HCT116 (cell line): ENCODE measurements around the gene RRAGD. TPM values are rescaled to one million over a fixed set of nuclear protein-coding genes. Genes with fewer than 3 reads are reported as not detected.

Source experiments
- ATAC-seq: fragments of 200-7000 bp; cut with Tn5 transposase; 2 replicates; pipeline ENCODE4 v1.9.1; 2020; ENCODE audit warnings: mild to moderate bottlenecking, moderate library complexity
- BruUV-seq: library from RNA; stranded (reverse); fragments of 400-500 nt; replicated peaks from 2 replicates; lab custom pipeline; 2021; lab: Mats Ljungman, UMichigan
- CTCF ChIA-PET: fragments of 300-600 bp; sonication (Branson Sonifier 250); formaldehyde crosslinking; loops from one replicate; lab custom pipeline; 2021; ENCODE audit warnings: antibody characterized with exemption; lab: Charles Lee
- POLR2A ChIA-PET: fragments of 300-600, 350-600 bp; sonication (Branson Sonifier 250); formaldehyde crosslinking; loops from one replicate; lab custom pipeline; 2021; ENCODE audit warnings: antibody characterized with exemption; lab: Charles Lee
- RAD21 ChIA-PET, 2 experiments: fragments of 300-600 bp; sonication (Branson Sonifier 250); formaldehyde crosslinking; loops; one replicate each; lab custom pipeline; 2023; ENCODE audit warnings: low total read pairs in 2 of 2; ENCODE audit not compliant: uncharacterized antibody in 2 of 2, unreplicated experiment in 2 of 2, low non-redundant PET in 1 of 2; lab: Charles Lee
- DNase-seq: peaks from one replicate; pipeline ENCODE4 v3.0.0-alpha.2; 2010; ENCODE audit warnings: low read depth, low spot score
- H2AFZ ChIP-seq: fragments of 200-600 bp; shearing (Covaris generic), sonication (generic); 2 replicates; pipeline ENCODE4 v1.6.1; 2017; ENCODE audit warnings: low read depth, mixed run types, mixed read lengths, antibody characterized with exemption, low read length; ENCODE audit not compliant: poor library complexity, severe bottlenecking
- H3K27ac ChIP-seq: 2 replicates; pipeline ENCODE4 v1.5.1; 2012; ENCODE audit warnings: low read depth, low read length
- H3K27me3 ChIP-seq: fragments of 200-600 bp; sonication (generic); 2 replicates; pipeline ENCODE4 v1.6.1; 2016; ENCODE audit warnings: mixed run types, low read length, mixed read lengths; ENCODE audit not compliant: insufficient read depth
- H3K36me3 ChIP-seq, 2 experiments: fragments of 200-500 bp in 1 of 2; fragments of 200-600 bp in 1 of 2; sonication (Bioruptor generic) in 1 of 2; sonication (generic) in 1 of 2; 2 replicates each; pipeline versions ENCODE4 v1.5.1 to v1.6.1; 2014 to 2016; ENCODE audit warnings: low read length in 2 of 2, inconsistent platforms in 1 of 2, mixed read lengths in 1 of 2, mixed run types in 1 of 2; ENCODE audit not compliant: insufficient read depth in 2 of 2, control insufficient read depth in 1 of 2
- H3K4me1 ChIP-seq, 2 experiments: fragments of 200-600 bp in 1 of 2; sonication (generic) in 1 of 2; 2 replicates each; pipeline versions ENCODE4 v1.5.1 to v1.6.1; 2012 to 2017; ENCODE audit warnings: low read length in 2 of 2, inconsistent platforms in 1 of 2, mild to moderate bottlenecking in 1 of 2, mixed read lengths in 1 of 2, mixed run types in 1 of 2, moderate library complexity in 1 of 2; ENCODE audit not compliant: insufficient read depth in 2 of 2, control insufficient read depth in 1 of 2
- H3K4me2 ChIP-seq: fragments of 200-600 bp; sonication (generic); 2 replicates; pipeline ENCODE4 v1.6.1; 2017; ENCODE audit warnings: mixed run types, low read length, mixed read lengths
- H3K4me3 ChIP-seq, 2 experiments: fragments of 200-600 bp in 1 of 2; sonication (generic) in 1 of 2; replicated peaks in 1 of 2; 2 replicates each; pipeline ENCODE4 v1.5.1; 2011 to 2016; ENCODE audit warnings: low read length in 2 of 2, control low read depth in 1 of 2, low read depth in 1 of 2, mild to moderate bottlenecking in 1 of 2, mixed read lengths in 1 of 2, mixed run types in 1 of 2
- H3K79me2 ChIP-seq: fragments of 200-600 bp; sonication (generic); 2 replicates; pipeline ENCODE4 v1.6.1; 2017; ENCODE audit warnings: mild to moderate bottlenecking, mixed run types, low read length, moderate library complexity, mixed read lengths; ENCODE audit not compliant: insufficient read depth
- H3K9ac ChIP-seq: fragments of 200-600 bp; sonication (generic); 2 replicates; pipeline ENCODE4 v1.6.1; 2016; ENCODE audit warnings: low read length, mixed read lengths
- H3K9me2 ChIP-seq: fragments of 200-600 bp; sonication (generic), shearing (Covaris generic); 2 replicates; pipeline ENCODE4 v1.6.1; 2017; ENCODE audit warnings: mixed run types, mild to moderate bottlenecking, moderate library complexity; ENCODE audit not compliant: insufficient read depth
- H3K9me3 ChIP-seq, 2 experiments: fragments of 200-500 bp in 1 of 2; fragments of 200-600 bp in 1 of 2; sonication (Bioruptor generic) in 1 of 2; sonication (generic) in 1 of 2; 2 replicates each; pipeline ENCODE4 v1.6.1; 2014 to 2017; ENCODE audit warnings: low read length in 2 of 2, mixed read lengths in 2 of 2, inconsistent platforms in 1 of 2, low read depth in 1 of 2, mild to moderate bottlenecking in 1 of 2, mixed run types in 1 of 2, moderate library complexity in 1 of 2; ENCODE audit not compliant: control insufficient read depth in 1 of 2, insufficient read depth in 1 of 2
- H4K20me1 ChIP-seq: fragments of 200-600 bp; sonication (generic), shearing (Covaris generic); 2 replicates; pipeline ENCODE4 v1.6.1; 2017; ENCODE audit warnings: mixed run types, mild to moderate bottlenecking, moderate library complexity; ENCODE audit not compliant: insufficient read depth
- ATF3 ChIP-seq: IDR thresholded peaks from 2 replicates; pipeline ENCODE4 v1.6.1; 2012
- CBX3 ChIP-seq: IDR thresholded peaks from 2 replicates; pipeline ENCODE4 v1.6.1; 2012; ENCODE audit warnings: low read depth
- CTCF ChIP-seq, 3 experiments: fragments of 200-600 bp in 1 of 3; sonication (generic) in 1 of 3; IDR thresholded peaks in 2 of 3; conservative IDR thresholded peaks in 1 of 3; 2 replicates each; pipeline ENCODE4 v1.5.1; 2012 to 2017; ENCODE audit warnings: low read depth in 2 of 3, low read length in 2 of 3, antibody characterized with exemption in 1 of 3, borderline replicate concordance in 1 of 3, control low read depth in 1 of 3, mild to moderate bottlenecking in 1 of 3, mixed read lengths in 1 of 3, mixed run types in 1 of 3, moderate library complexity in 1 of 3; ENCODE audit not compliant: insufficient read depth in 1 of 3
- EGR1 ChIP-seq: IDR thresholded peaks from 2 replicates; pipeline ENCODE4 v1.6.1; 2012; ENCODE audit warnings: low read depth
- EZH2 ChIP-seq: fragments of 200-600 bp; sonication (generic); IDR thresholded peaks from 2 replicates; pipeline ENCODE4 v1.6.1; 2017; ENCODE audit warnings: antibody characterized with exemption, mixed run types
- EZH2phosphoT487 ChIP-seq: fragments of 200-600 bp; IDR thresholded peaks from 2 replicates; pipeline ENCODE4 v1.6.1; 2018; ENCODE audit warnings: antibody characterized with exemption, borderline replicate concordance
- FOSL1 ChIP-seq: IDR thresholded peaks from 2 replicates; pipeline ENCODE4 v1.6.1; 2012; ENCODE audit warnings: low read depth
- JUND ChIP-seq: IDR thresholded peaks from 2 replicates; pipeline ENCODE4 v1.6.1; 2012
- MAX ChIP-seq: IDR thresholded peaks from 2 replicates; pipeline ENCODE4 v1.6.1; 2012
- POLR2A ChIP-seq: IDR thresholded peaks from 2 replicates; pipeline ENCODE4 v1.7.0; 2011; ENCODE audit warnings: borderline replicate concordance; ENCODE audit not compliant: insufficient read depth, insufficient read length; ENCODE audit errors: extremely low read depth
- POLR2AphosphoS5 ChIP-seq: IDR thresholded peaks from 2 replicates; pipeline ENCODE4 v1.6.1; 2011; ENCODE audit warnings: mild to moderate bottlenecking, low read depth, low read length, moderate library complexity
- RAD21 ChIP-seq: IDR thresholded peaks from 2 replicates; pipeline ENCODE4 v1.6.1; 2012; ENCODE audit warnings: low read depth, mild to moderate bottlenecking
- REST ChIP-seq: IDR thresholded peaks from 2 replicates; pipeline ENCODE4 v1.6.1; 2012; ENCODE audit warnings: low read depth
- SP1 ChIP-seq: IDR thresholded peaks from 2 replicates; pipeline ENCODE4 v1.6.1; 2012; ENCODE audit warnings: low read depth
- SRF ChIP-seq: IDR thresholded peaks from 2 replicates; pipeline ENCODE4 v1.6.1; 2012; ENCODE audit warnings: low read depth
- YY1 ChIP-seq: IDR thresholded peaks from 2 replicates; pipeline ENCODE4 v1.6.1; 2011; ENCODE audit warnings: low read length, low read depth, moderate library complexity, mild to moderate bottlenecking; ENCODE audit not compliant: insufficient replicate concordance; ENCODE audit errors: extremely low read depth
- ZBTB33 ChIP-seq: IDR thresholded peaks from 2 replicates; pipeline ENCODE4 v1.6.1; 2011; ENCODE audit warnings: mild to moderate bottlenecking, low read length, moderate library complexity; ENCODE audit not compliant: insufficient replicate concordance; ENCODE audit errors: extremely low read depth
- ZFX ChIP-seq: fragments of 450-650 bp; IDR thresholded peaks from 2 replicates; pipeline ENCODE4 v1.6.1; 2017
- ZNF274 ChIP-seq: fragments of 200-500 bp; sonication (Bioruptor generic); IDR thresholded peaks from 2 replicates; pipeline ENCODE4 v1.6.1; 2014; ENCODE audit warnings: mild to moderate bottlenecking, low read depth, low read length, inconsistent platforms
- intact Hi-C: fragments of 100-400 bp; cut with micrococcal nuclease; formaldehyde crosslinking; loops from 2 replicates; pipeline ENCODE4 v1.10.0; 2022
- total RNA-seq: library from RNA; stranded (reverse); gene quantifications from one replicate; pipeline ENCODE4 v1.2.1, GENCODE V29; 2021; ENCODE audit not compliant: unreplicated experiment

RRAGD gene
- total RNA-seq, 1 experiment from 2014 or later = 15.9 TPM

DNA sequence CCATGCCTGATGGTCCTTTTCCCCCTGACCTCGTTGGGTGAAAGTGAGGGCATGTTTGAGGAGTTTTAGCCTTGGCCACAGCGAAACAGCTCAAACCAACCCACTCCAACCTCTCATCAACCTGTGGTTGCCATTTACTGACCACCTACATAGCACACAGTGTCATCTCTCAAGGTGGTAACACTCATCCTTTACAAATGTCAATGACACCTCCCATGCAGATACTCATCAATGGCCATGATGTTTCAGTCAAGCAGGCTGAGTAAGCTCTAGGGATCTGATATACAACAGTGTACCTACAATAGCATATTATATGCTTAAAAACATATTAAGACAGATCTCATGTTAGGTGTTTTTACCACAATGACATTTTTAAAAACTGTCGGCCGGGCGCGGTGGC, 9.3 kb downstream of the RRAGD start:
- TF ChIP-seq EZH2 = no peak
- no peak for TF ChIP-seq EZH2phosphoT487
- no peak for TF ChIP-seq POLR2AphosphoS5
- no peak for TF ChIP-seq POLR2A
- no peak for TF ChIP-seq RAD21
- no peak for TF ChIP-seq ATF3
- no peak for TF ChIP-seq JUND
- no peak for TF ChIP-seq ZFX
- TF ChIP-seq ZNF274 = no peak
- TF ChIP-seq YY1 = no peak
- TF ChIP-seq SP1 = no peak
- no peak for TF ChIP-seq ZBTB33
- no peak for TF ChIP-seq FOSL1
- no peak for TF ChIP-seq SRF
- TF ChIP-seq EGR1 = no peak
- no peak for TF ChIP-seq CTCF (IDR thresholded peaks at IDR 0.05 in 2 of 3, conservative IDR thresholded peaks at IDR 0.05 in 1 of 3; ENCODE audit: borderline replicate concordance in 1 of 3, insufficient read depth in 1 of 3, low read depth in 2 of 3, low read length in 2 of 3)
- no peak for TF ChIP-seq REST
- TF ChIP-seq CBX3 = no peak
- no peak for TF ChIP-seq MAX
- ChIA-PET POLR2A (no interaction called here), RAD21 (no interaction called here), CTCF (interaction anchor here (0.7 to 1.3 kb wide), 2 partner anchors 31 to 35 kb away, joined by 3 to 4 read pairs; no protein-coding TSS in a partner anchor)
- Histone ChIP-seq H3K9me3 (no peaks in the 10 kb centered on the region), H2AFZ (no peak overlapping the region), H3K4me2 (no peak overlapping the region), H3K79me2 (0 out of 2 replicates have a peak, but pooled peaks cover 3% of the 10 kb centered on the region), H3K4me3 (no peak overlapping the region), H3K27me3 (no peaks in the 10 kb centered on the region), H3K9ac (no peak overlapping the region), H3K4me1 (no peaks in the 10 kb centered on the region), H4K20me1 (no peaks in the 10 kb centered on the region), H3K27ac (no peak overlapping the region), H3K36me3 (no peaks in the 10 kb centered on the region), H3K9me2 (no peaks in the 10 kb centered on the region)
- intact Hi-C loops = no loop called here
- no TSS peak for BruUV-seq
- DNase-seq (no peak), ATAC-seq (no peak)
